HepG2 (cell line): ENCODE results near the gene ACOXL. TPM values are rescaled to one million over a fixed set of nuclear protein-coding genes. Genes with fewer than 3 reads are reported as not detected.

ENCODE experiments used
- ATAC-seq: fragments of 200-7000 bp; cut with Tn5 transposase; 3 replicates; pipeline ENCODE4 v1.9.1; 2020; ENCODE audit warnings: mild to moderate bottlenecking, moderate library complexity
- BruUV-seq: library from RNA; stranded (reverse); fragments of 400-500 nt; replicated peaks from 2 replicates; lab custom pipeline; 2021; lab: Mats Ljungman, UMichigan
- CTCF ChIA-PET: fragments of 300-600 bp; formaldehyde crosslinking; extraction: SDS; loops from one replicate; lab custom pipeline; 2021; ENCODE audit warnings: low total read pairs, inconsistent platforms, low intra/inter-chr PET ratio; lab: Yijun Ruan, JAX
- POLR2A ChIA-PET: fragments of 350-600 bp; sonication (Branson Sonifier 250); formaldehyde crosslinking; loops from one replicate; lab custom pipeline; 2020; ENCODE audit warnings: antibody characterized with exemption, inconsistent platforms; lab: Yijun Ruan, JAX
- DNase-seq: peaks from one replicate; pipeline ENCODE4 v3.0.0-alpha.2; 2015; ENCODE audit warnings: low spot score
- FAIRE-seq: peaks from 3 replicates; lab custom pipeline; 2011; peaks lifted over from hg19 to GRCh38; lab: Jason Lieb, UNC
- H2AFZ ChIP-seq: one replicate; pipeline ENCODE4 v1.6.1; 2011; ENCODE audit warnings: low read length, inconsistent platforms
- H3K27ac ChIP-seq: fragments of 300-600 bp; 3 replicates; pipeline ENCODE4 v1.8.0; 2011; ENCODE audit warnings: mixed run types, mild to moderate bottlenecking, mixed read lengths, low read length, inconsistent platforms; ENCODE audit not compliant: insufficient read depth; ENCODE audit errors: extremely low read length
- H3K27me3 ChIP-seq, 2 experiments: fragments of 200-600 bp in 1 of 2; 2 replicates in 1 of 2; 3 replicates in 1 of 2; pipeline versions ENCODE4 v1.6.0 to v1.8.0; 2011; ENCODE audit warnings: low read length in 2 of 2, mild to moderate bottlenecking in 2 of 2, moderate library complexity in 2 of 2, inconsistent platforms in 1 of 2; ENCODE audit not compliant: insufficient read depth in 2 of 2, control insufficient read depth in 1 of 2
- H3K36me3 ChIP-seq, 2 experiments: fragments of 200-600 bp in 1 of 2; replicated peaks in 1 of 2; 2 replicates in 1 of 2; 3 replicates in 1 of 2; pipeline versions ENCODE4 v1.5.1 to v1.8.0; 2011; ENCODE audit warnings: low read length in 2 of 2, inconsistent platforms in 1 of 2; ENCODE audit not compliant: insufficient read depth in 2 of 2, control insufficient read depth in 1 of 2
- H3K4me1 ChIP-seq: 2 replicates; pipeline ENCODE4 v1.5.1; 2012; ENCODE audit warnings: low read length, inconsistent platforms; ENCODE audit not compliant: insufficient read depth
- H3K4me2 ChIP-seq: 2 replicates; pipeline ENCODE4 v1.6.0; 2011; ENCODE audit warnings: low read depth, low read length, inconsistent platforms
- H3K4me3 ChIP-seq, 3 experiments: fragments of 200-600 bp in 1 of 3; sonication (generic), shearing (Covaris generic) in 1 of 3; replicated peaks in 1 of 3; 2 replicates each; pipeline ENCODE4 v1.5.1; 2011 to 2016; ENCODE audit warnings: low read length in 3 of 3, inconsistent platforms in 2 of 3, low read depth in 2 of 3, mild to moderate bottlenecking in 2 of 3, control low read depth in 1 of 3, mixed read lengths in 1 of 3; ENCODE audit not compliant: insufficient read depth in 1 of 3
- H3K79me2 ChIP-seq: one replicate; pipeline ENCODE4 v1.6.1; 2011; ENCODE audit warnings: low read length, inconsistent platforms; ENCODE audit not compliant: insufficient read depth
- H3K9ac ChIP-seq: 2 replicates; pipeline ENCODE4 v1.6.0; 2011; ENCODE audit warnings: mild to moderate bottlenecking, low read depth, low read length, inconsistent platforms; ENCODE audit not compliant: insufficient read depth
- H3K9me3 ChIP-seq: 2 replicates; pipeline ENCODE4 v1.5.1; 2012; ENCODE audit warnings: mild to moderate bottlenecking, low read length
- H4K20me1 ChIP-seq: 2 replicates; pipeline ENCODE4 v1.6.0; 2011; ENCODE audit warnings: inconsistent platforms, mild to moderate bottlenecking, low read length, moderate library complexity; ENCODE audit not compliant: insufficient read depth
- KLF6 ChIP-seq: IDR thresholded peaks from 2 replicates; pipeline ENCODE4 v1.8.0; 2016; ENCODE audit warnings: missing biosample characterization, missing genetic modification reagents
- NR2F6 ChIP-seq, 2 experiments: IDR thresholded peaks; 2 replicates each; pipeline ENCODE4 v1.6.1; 2016; ENCODE audit warnings: antibody characterized with exemption in 1 of 2, mild to moderate bottlenecking in 1 of 2
- PAX8 ChIP-seq: sonication (generic); formaldehyde crosslinking; IDR thresholded peaks from 2 replicates; pipeline ENCODE4 v1.8.0; 2022; ENCODE audit warnings: mild to moderate bottlenecking, missing genetic modification reagents, borderline replicate concordance
- PHF8 ChIP-seq: sonication (generic); formaldehyde crosslinking; IDR thresholded peaks from 2 replicates; pipeline ENCODE4 v1.5.0; 2020; ENCODE audit warnings: missing genetic modification reagents
- SNAPC5 ChIP-seq: sonication (generic); formaldehyde crosslinking; IDR thresholded peaks from 2 replicates; pipeline ENCODE4 v1.8.1; 2023; ENCODE audit warnings: mild to moderate bottlenecking, missing genetic modification reagents, borderline replicate concordance
- SP5 ChIP-seq: IDR thresholded peaks from 2 replicates; pipeline ENCODE4 v1.6.1; 2016; ENCODE audit warnings: low read depth, borderline replicate concordance
- ZNF205 ChIP-seq: IDR thresholded peaks from 2 replicates; pipeline ENCODE4 v1.6.1; 2018; ENCODE audit warnings: missing biosample characterization, missing genetic modification reagents
- ZNF256 ChIP-seq: sonication (generic); formaldehyde crosslinking; conservative IDR thresholded peaks from 2 replicates; pipeline ENCODE4 v1.4.0; 2020; ENCODE audit warnings: missing genetic modification reagents
- ZNF563 ChIP-seq: sonication (generic); formaldehyde crosslinking; IDR thresholded peaks from 2 replicates; pipeline ENCODE4 v1.8.0; 2022; ENCODE audit warnings: mild to moderate bottlenecking, moderate library complexity, missing genetic modification reagents
- ZNF570 ChIP-seq: sonication (generic); formaldehyde crosslinking; IDR thresholded peaks from 2 replicates; pipeline ENCODE4 v1.4.0; 2020; ENCODE audit warnings: mild to moderate bottlenecking, missing genetic modification reagents, borderline replicate concordance
- ZNF75D ChIP-seq: sonication (generic); formaldehyde crosslinking; IDR thresholded peaks from 2 replicates; pipeline ENCODE4 v1.8.1; 2023; ENCODE audit warnings: missing genetic modification reagents, mild to moderate bottlenecking, borderline replicate concordance
- ZNF83 ChIP-seq: sonication (generic); formaldehyde crosslinking; IDR thresholded peaks from 2 replicates; pipeline ENCODE4 v1.4.0; 2020; ENCODE audit warnings: missing genetic modification reagents, mild to moderate bottlenecking, borderline replicate concordance
- WGBS: methylation state at CpG from one replicate; pipeline ENCODE4 v1.1.6; 2017; ENCODE audit warnings: low lambda C conversion rate; 5-methylcytosine and 5-hydroxymethylcytosine counted together
- in situ Hi-C: cut with HindIII; loops from 2 replicates; pipeline ENCODE4 v1.10.0; 2017; ENCODE audit warnings: low pct_unique_long_range_greater_than_20kb; ENCODE audit not compliant: extremely low pct_ligation_motif_present
- intact Hi-C: fragments of 100-400 bp; cut with micrococcal nuclease; formaldehyde crosslinking; loops from one replicate; pipeline ENCODE4 v1.10.0; 2022; ENCODE audit not compliant: unreplicated experiment
- polyA plus RNA-seq, 8 experiments: library from polyadenylated mRNA; depleted of rRNA in 3 of 8; stranded (reverse) in 7 of 8; unstranded in 1 of 8; fragments of >200 nt; fragmentation: Illumina TruSeq in 4 of 8; extraction: Trizol in 4 of 8; gene quantifications; 2 replicates each; pipeline versions ENCODE4 v1.2.1 to v1.2.3, GENCODE V29; 2011 to 2016; ENCODE audit warnings: low read depth in 4 of 8, missing spikeins in 1 of 8, mixed read lengths in 1 of 8; ENCODE audit not compliant: insufficient read depth in 1 of 8
- total RNA-seq, 5 experiments: library from RNA; depleted of rRNA; stranded (reverse); fragments of >200 nt; fragmentation: Illumina TruSeq; extraction: Trizol; gene quantifications; 2 replicates each; pipeline ENCODE4 v1.2.3, GENCODE V29; 2016; ENCODE audit warnings: low read depth in 1 of 5
- TF ChIP-seq, protein P1 (sequence below): sonication (generic); formaldehyde crosslinking; IDR thresholded peaks from 2 replicates; pipeline ENCODE4 v1.4.0; 2020; ENCODE audit warnings: missing genetic modification reagents, borderline replicate concordance

Gene ACOXL
- total and polyA plus RNA-seq, 2 of the 13 experiments (the other 11 are each of a cell fraction or from before 2014, with no cell fraction given) = not detected

- POLR2A ChIA-PET = no interaction called here
- TF ChIP-seq PAX8 (CRISPR knock-in tag) = no peak
- TF ChIP-seq ZNF205 (CRISPR knock-in tag) = no peak
- no peak for TF ChIP-seq PHF8 (CRISPR knock-in tag)
- no peak for TF ChIP-seq SNAPC5 (CRISPR knock-in tag)
- TF ChIP-seq NR2F6 (IDR thresholded peaks at IDR 0.05) = no peak
- TF ChIP-seq NR2F6 (CRISPR knock-in tag; IDR thresholded peaks at IDR 0.05) = no peak
- TF ChIP-seq ZNF83 (CRISPR knock-in tag) = no peak
- no peak for TF ChIP-seq SP5 (CRISPR knock-in tag)
- TF ChIP-seq, protein P1, sequence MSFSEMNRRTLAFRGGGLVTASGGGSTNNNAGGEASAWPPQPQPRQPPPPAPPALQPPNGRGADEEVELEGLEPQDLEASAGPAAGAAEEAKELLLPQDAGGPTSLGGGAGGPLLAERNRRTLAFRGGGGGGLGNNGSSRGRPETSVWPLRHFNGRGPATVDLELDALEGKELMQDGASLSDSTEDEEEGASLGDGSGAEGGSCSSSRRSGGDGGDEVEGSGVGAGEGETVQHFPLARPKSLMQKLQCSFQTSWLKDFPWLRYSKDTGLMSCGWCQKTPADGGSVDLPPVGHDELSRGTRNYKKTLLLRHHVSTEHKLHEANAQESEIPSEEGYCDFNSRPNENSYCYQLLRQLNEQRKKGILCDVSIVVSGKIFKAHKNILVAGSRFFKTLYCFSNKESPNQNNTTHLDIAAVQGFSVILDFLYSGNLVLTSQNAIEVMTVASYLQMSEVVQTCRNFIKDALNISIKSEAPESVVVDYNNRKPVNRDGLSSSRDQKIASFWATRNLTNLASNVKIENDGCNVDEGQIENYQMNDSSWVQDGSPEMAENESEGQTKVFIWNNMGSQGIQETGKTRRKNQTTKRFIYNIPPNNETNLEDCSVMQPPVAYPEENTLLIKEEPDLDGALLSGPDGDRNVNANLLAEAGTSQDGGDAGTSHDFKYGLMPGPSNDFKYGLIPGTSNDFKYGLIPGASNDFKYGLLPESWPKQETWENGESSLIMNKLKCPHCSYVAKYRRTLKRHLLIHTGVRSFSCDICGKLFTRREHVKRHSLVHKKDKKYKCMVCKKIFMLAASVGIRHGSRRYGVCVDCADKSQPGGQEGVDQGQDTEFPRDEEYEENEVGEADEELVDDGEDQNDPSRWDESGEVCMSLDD (CRISPR knock-in tag) = no peak
- no peak for TF ChIP-seq ZNF563 (CRISPR knock-in tag)
- no peak for TF ChIP-seq ZNF75D (CRISPR knock-in tag)
- TF ChIP-seq KLF6 (CRISPR knock-in tag) = no peak
- no peak for TF ChIP-seq ZNF570
- no peak for TF ChIP-seq ZNF256 (CRISPR knock-in tag)
- H3K4me3 ChIP-seq = no peak overlapping the region
- H3K9me3 ChIP-seq = no peaks in the 10 kb centered on the region
- no peak overlapping the region for H3K4me2 ChIP-seq
- DNase-seq = no peak
- peaks cover 5 to 13% of the 10 kb centered on the region in 2 experiments; a peak in 4 of 5 replicates for H3K27me3 ChIP-seq
- H4K20me1 ChIP-seq = no peaks in the 10 kb centered on the region
- FAIRE-seq = no peak
- no peak overlapping the region for H2AFZ ChIP-seq
- no peak for ATAC-seq
- no peaks in the 10 kb centered on the region for H3K36me3 ChIP-seq
- WGBS = 50% methylated on average over 8 of the region's 9 CpGs
- in situ Hi-C loops = no loop called here
- BruUV-seq = no TSS peak
- CTCF ChIA-PET = no interaction called here
- intact Hi-C loops = no loop called here
- H3K4me1 ChIP-seq = no peaks in the 10 kb centered on the region
- H3K27ac ChIP-seq = no peak overlapping the region
- H3K9ac ChIP-seq = no peak overlapping the region
- no peaks in the 10 kb centered on the region for H3K79me2 ChIP-seq
Observed at GRCh38 chr2:111057721-111058120, 325.3 kb downstream of the ACOXL start.
